ENCODE measurements around the gene RBBP4.

DNA sequence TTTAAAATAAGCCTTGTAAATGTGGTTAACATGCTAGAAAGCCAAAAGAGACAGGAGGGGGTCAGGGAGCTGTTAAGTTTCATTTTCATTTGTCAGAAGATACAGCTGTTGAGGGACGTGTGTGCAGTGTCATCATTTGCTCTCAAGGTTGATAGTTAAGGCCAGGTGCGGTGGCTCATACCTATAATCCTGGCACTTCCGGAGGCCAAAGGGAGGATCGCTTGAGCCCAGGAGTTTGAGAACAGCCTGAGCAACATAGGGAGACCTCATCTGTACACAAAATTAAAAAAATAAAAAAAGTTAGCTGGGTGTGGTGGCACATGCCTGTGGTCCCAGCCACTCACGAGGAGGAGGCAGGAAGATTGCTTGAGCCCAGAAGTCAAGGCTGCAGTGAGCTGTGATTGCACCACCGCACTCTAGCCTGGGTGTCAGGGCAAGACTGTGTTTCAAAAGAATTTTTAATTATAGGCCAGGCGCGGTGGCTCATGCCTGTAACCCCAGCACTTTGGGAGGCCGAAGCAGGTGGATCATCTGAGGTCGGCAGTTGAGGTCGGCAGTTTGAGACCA, 23.3 kb upstream of the RBBP4 start:
- TF ChIP-seq, protein P1, sequence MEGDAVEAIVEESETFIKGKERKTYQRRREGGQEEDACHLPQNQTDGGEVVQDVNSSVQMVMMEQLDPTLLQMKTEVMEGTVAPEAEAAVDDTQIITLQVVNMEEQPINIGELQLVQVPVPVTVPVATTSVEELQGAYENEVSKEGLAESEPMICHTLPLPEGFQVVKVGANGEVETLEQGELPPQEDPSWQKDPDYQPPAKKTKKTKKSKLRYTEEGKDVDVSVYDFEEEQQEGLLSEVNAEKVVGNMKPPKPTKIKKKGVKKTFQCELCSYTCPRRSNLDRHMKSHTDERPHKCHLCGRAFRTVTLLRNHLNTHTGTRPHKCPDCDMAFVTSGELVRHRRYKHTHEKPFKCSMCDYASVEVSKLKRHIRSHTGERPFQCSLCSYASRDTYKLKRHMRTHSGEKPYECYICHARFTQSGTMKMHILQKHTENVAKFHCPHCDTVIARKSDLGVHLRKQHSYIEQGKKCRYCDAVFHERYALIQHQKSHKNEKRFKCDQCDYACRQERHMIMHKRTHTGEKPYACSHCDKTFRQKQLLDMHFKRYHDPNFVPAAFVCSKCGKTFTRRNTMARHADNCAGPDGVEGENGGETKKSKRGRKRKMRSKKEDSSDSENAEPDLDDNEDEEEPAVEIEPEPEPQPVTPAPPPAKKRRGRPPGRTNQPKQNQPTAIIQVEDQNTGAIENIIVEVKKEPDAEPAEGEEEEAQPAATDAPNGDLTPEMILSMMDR (IDR thresholded peaks at IDR 0.05; ENCODE audit: control extremely low read depth in 1 of 3, insufficient read depth in 1 of 3, low read depth in 1 of 3, low read length in 3 of 3) = no peak
- TF ChIP-seq RAD21 (IDR thresholded peaks at IDR 0.05 in 1 of 2, conservative IDR thresholded peaks at IDR 0.05 in 1 of 2; ENCODE audit: low read depth in 2 of 2, low read length in 2 of 2) (no peak), KDM1A (IDR thresholded peaks at IDR 0.05; ENCODE audit: borderline replicate concordance, low read length) (no peak), SUZ12 (IDR thresholded peaks at IDR 0.05; ENCODE audit: low read length) (no peak), JUN (IDR thresholded peaks at IDR 0.05; ENCODE audit: low read depth, low read length) (no peak), EZH2 (IDR thresholded peaks at IDR 0.05; ENCODE audit: low read depth, low read length, severe bottlenecking) (no peak), EGR1 (IDR thresholded peaks at IDR 0.05; ENCODE audit: borderline replicate concordance, low read depth, low read length) (no peak), POLR2A (IDR thresholded peaks at IDR 0.05; ENCODE audit: control extremely low read depth in 1 of 2, low read depth in 2 of 2, low read length in 2 of 2) (no peak), SRF (IDR thresholded peaks at IDR 0.05; ENCODE audit: low read depth, low read length) (no peak), GTF2F1 (IDR thresholded peaks at IDR 0.05; ENCODE audit: borderline replicate concordance, low read depth, low read length) (no peak), YY1 (IDR thresholded peaks at IDR 0.05; ENCODE audit: low read depth, low read length) (no peak), TCF12 (IDR thresholded peaks at IDR 0.05; ENCODE audit: low read depth, low read length) (no peak), EP300 (IDR thresholded peaks at IDR 0.05; ENCODE audit: borderline replicate concordance in 1 of 2, low read depth in 2 of 2, low read length in 2 of 2) (no peak)
